HCT116 (cell line): ENCODE measurements around the gene C17orf67. TPM values are rescaled to one million over a fixed set of nuclear protein-coding genes. Genes with fewer than 3 reads are reported as not detected.

Experiments
- ATAC-seq: fragments of 200-7000 bp; cut with Tn5 transposase; 2 replicates; pipeline ENCODE4 v1.9.1; 2020; ENCODE audit warnings: mild to moderate bottlenecking, moderate library complexity
- Bru-seq: library from RNA; stranded (reverse); fragments of 400-500 nt; gene quantifications from one replicate; lab custom pipeline; 2021; lab: Mats Ljungman, UMichigan
- BruChase-seq, 2 experiments: library from RNA; stranded (reverse); fragments of 400-500 nt; gene quantifications; one replicate each; lab custom pipeline; 2021; lab: Mats Ljungman, UMichigan
- BruUV-seq: library from RNA; stranded (reverse); fragments of 400-500 nt; replicated peaks from 2 replicates; lab custom pipeline; 2021; lab: Mats Ljungman, UMichigan
- CTCF ChIA-PET: fragments of 300-600 bp; sonication (Branson Sonifier 250); formaldehyde crosslinking; loops from one replicate; lab custom pipeline; 2021; ENCODE audit warnings: antibody characterized with exemption; lab: Charles Lee
- POLR2A ChIA-PET: fragments of 300-600, 350-600 bp; sonication (Branson Sonifier 250); formaldehyde crosslinking; loops from one replicate; lab custom pipeline; 2021; ENCODE audit warnings: antibody characterized with exemption; lab: Charles Lee
- RAD21 ChIA-PET, 2 experiments: fragments of 300-600 bp; sonication (Branson Sonifier 250); formaldehyde crosslinking; loops; one replicate each; lab custom pipeline; 2023; ENCODE audit warnings: low total read pairs in 2 of 2; ENCODE audit not compliant: uncharacterized antibody in 2 of 2, unreplicated experiment in 2 of 2, low non-redundant PET in 1 of 2; lab: Charles Lee
- DNase-seq: peaks from one replicate; pipeline ENCODE4 v3.0.0-alpha.2; 2010; ENCODE audit warnings: low read depth, low spot score
- H2AFZ ChIP-seq: fragments of 200-600 bp; shearing (Covaris generic), sonication (generic); 2 replicates; pipeline ENCODE4 v1.6.1; 2017; ENCODE audit warnings: low read depth, mixed run types, mixed read lengths, antibody characterized with exemption, low read length; ENCODE audit not compliant: poor library complexity, severe bottlenecking
- H3K27ac ChIP-seq: 2 replicates; pipeline ENCODE4 v1.5.1; 2012; ENCODE audit warnings: low read depth, low read length
- H3K27me3 ChIP-seq: fragments of 200-600 bp; sonication (generic); 2 replicates; pipeline ENCODE4 v1.6.1; 2016; ENCODE audit warnings: mixed run types, low read length, mixed read lengths; ENCODE audit not compliant: insufficient read depth
- H3K36me3 ChIP-seq, 2 experiments: fragments of 200-500 bp in 1 of 2; fragments of 200-600 bp in 1 of 2; sonication (Bioruptor generic) in 1 of 2; sonication (generic) in 1 of 2; 2 replicates each; pipeline versions ENCODE4 v1.5.1 to v1.6.1; 2014 to 2016; ENCODE audit warnings: low read length in 2 of 2, inconsistent platforms in 1 of 2, mixed read lengths in 1 of 2, mixed run types in 1 of 2; ENCODE audit not compliant: insufficient read depth in 2 of 2, control insufficient read depth in 1 of 2
- H3K4me1 ChIP-seq, 2 experiments: fragments of 200-600 bp in 1 of 2; sonication (generic) in 1 of 2; 2 replicates each; pipeline versions ENCODE4 v1.5.1 to v1.6.1; 2012 to 2017; ENCODE audit warnings: low read length in 2 of 2, inconsistent platforms in 1 of 2, mild to moderate bottlenecking in 1 of 2, mixed read lengths in 1 of 2, mixed run types in 1 of 2, moderate library complexity in 1 of 2; ENCODE audit not compliant: insufficient read depth in 2 of 2, control insufficient read depth in 1 of 2
- H3K4me2 ChIP-seq: fragments of 200-600 bp; sonication (generic); 2 replicates; pipeline ENCODE4 v1.6.1; 2017; ENCODE audit warnings: mixed run types, low read length, mixed read lengths
- H3K4me3 ChIP-seq, 2 experiments: fragments of 200-600 bp in 1 of 2; sonication (generic) in 1 of 2; replicated peaks in 1 of 2; 2 replicates each; pipeline ENCODE4 v1.5.1; 2011 to 2016; ENCODE audit warnings: low read length in 2 of 2, control low read depth in 1 of 2, low read depth in 1 of 2, mild to moderate bottlenecking in 1 of 2, mixed read lengths in 1 of 2, mixed run types in 1 of 2
- H3K79me2 ChIP-seq: fragments of 200-600 bp; sonication (generic); 2 replicates; pipeline ENCODE4 v1.6.1; 2017; ENCODE audit warnings: mild to moderate bottlenecking, mixed run types, low read length, moderate library complexity, mixed read lengths; ENCODE audit not compliant: insufficient read depth
- H3K9ac ChIP-seq: fragments of 200-600 bp; sonication (generic); 2 replicates; pipeline ENCODE4 v1.6.1; 2016; ENCODE audit warnings: low read length, mixed read lengths
- H3K9me2 ChIP-seq: fragments of 200-600 bp; sonication (generic), shearing (Covaris generic); 2 replicates; pipeline ENCODE4 v1.6.1; 2017; ENCODE audit warnings: mixed run types, mild to moderate bottlenecking, moderate library complexity; ENCODE audit not compliant: insufficient read depth
- H3K9me3 ChIP-seq, 2 experiments: fragments of 200-500 bp in 1 of 2; fragments of 200-600 bp in 1 of 2; sonication (Bioruptor generic) in 1 of 2; sonication (generic) in 1 of 2; 2 replicates each; pipeline ENCODE4 v1.6.1; 2014 to 2017; ENCODE audit warnings: low read length in 2 of 2, mixed read lengths in 2 of 2, inconsistent platforms in 1 of 2, low read depth in 1 of 2, mild to moderate bottlenecking in 1 of 2, mixed run types in 1 of 2, moderate library complexity in 1 of 2; ENCODE audit not compliant: control insufficient read depth in 1 of 2, insufficient read depth in 1 of 2
- H4K20me1 ChIP-seq: fragments of 200-600 bp; sonication (generic), shearing (Covaris generic); 2 replicates; pipeline ENCODE4 v1.6.1; 2017; ENCODE audit warnings: mixed run types, mild to moderate bottlenecking, moderate library complexity; ENCODE audit not compliant: insufficient read depth
- CBX3 ChIP-seq: IDR thresholded peaks from 2 replicates; pipeline ENCODE4 v1.6.1; 2012; ENCODE audit warnings: low read depth
- EZH2phosphoT487 ChIP-seq: fragments of 200-600 bp; IDR thresholded peaks from 2 replicates; pipeline ENCODE4 v1.6.1; 2018; ENCODE audit warnings: antibody characterized with exemption, borderline replicate concordance
- JUND ChIP-seq: IDR thresholded peaks from 2 replicates; pipeline ENCODE4 v1.6.1; 2012
- MAX ChIP-seq: IDR thresholded peaks from 2 replicates; pipeline ENCODE4 v1.6.1; 2012
- POLR2AphosphoS5 ChIP-seq: IDR thresholded peaks from 2 replicates; pipeline ENCODE4 v1.6.1; 2011; ENCODE audit warnings: mild to moderate bottlenecking, low read depth, low read length, moderate library complexity
- SP1 ChIP-seq: IDR thresholded peaks from 2 replicates; pipeline ENCODE4 v1.6.1; 2012; ENCODE audit warnings: low read depth
- YY1 ChIP-seq: IDR thresholded peaks from 2 replicates; pipeline ENCODE4 v1.6.1; 2011; ENCODE audit warnings: low read length, low read depth, moderate library complexity, mild to moderate bottlenecking; ENCODE audit not compliant: insufficient replicate concordance; ENCODE audit errors: extremely low read depth
- ZFX ChIP-seq: fragments of 450-650 bp; IDR thresholded peaks from 2 replicates; pipeline ENCODE4 v1.6.1; 2017
- intact Hi-C: fragments of 100-400 bp; cut with micrococcal nuclease; formaldehyde crosslinking; loops from 2 replicates; pipeline ENCODE4 v1.10.0; 2022
- long read RNA-seq: library from polyadenylated mRNA; unstranded; transcript quantifications from one replicate; pipeline ENCODE4 v2.0.0, GENCODE V29; 2021; ENCODE audit not compliant: unreplicated experiment
- polyA plus RNA-seq: library from polyadenylated mRNA; unstranded; fragments of >200 nt; gene quantifications from 2 replicates; pipeline ENCODE4 v1.2.1, GENCODE V29; 2012; ENCODE audit warnings: missing spikeins
- total RNA-seq: library from RNA; stranded (reverse); gene quantifications from one replicate; pipeline ENCODE4 v1.2.1, GENCODE V29; 2021; ENCODE audit not compliant: unreplicated experiment
- TF ChIP-seq, protein P1 (sequence below), 3 experiments: fragments of 200-600 bp in 1 of 3; sonication (generic) in 1 of 3; IDR thresholded peaks in 2 of 3; conservative IDR thresholded peaks in 1 of 3; 2 replicates each; pipeline ENCODE4 v1.5.1; 2012 to 2017; ENCODE audit warnings: low read depth in 2 of 3, low read length in 2 of 3, antibody characterized with exemption in 1 of 3, borderline replicate concordance in 1 of 3, control low read depth in 1 of 3, mild to moderate bottlenecking in 1 of 3, mixed read lengths in 1 of 3, mixed run types in 1 of 3, moderate library complexity in 1 of 3; ENCODE audit not compliant: insufficient read depth in 1 of 3
- TF ChIP-seq, protein P2 (sequence below): IDR thresholded peaks from 2 replicates; pipeline ENCODE4 v1.6.1; 2012; ENCODE audit warnings: low read depth

Gene C17orf67
- total RNA-seq (0.84 TPM), Bru-seq, nascent RNA (percentile 42 among the genes with signal in this experiment), BruChase-seq, experiment 1, labeled RNA remaining after a 6-hour chase (percentile 44 among the genes with signal in this experiment), BruChase-seq, experiment 2, labeled RNA remaining after a 2-hour chase (percentile 43 among the genes with signal in this experiment)
- polyA plus RNA-seq, result 0.53 and 0.59 TPM in 2 replicates
- long read RNA-seq, partial matches to known transcripts, result 1 of 8 reads
- long read RNA-seq, other reads (novel, unspliced or antisense), result 7 of 8 reads

GRCh38 chr17:56833809-56834379 is at the start of gene C17orf67, which contains the start of gene DGKE:
TSS of gene C17orf67 (minus strand) at chr17:56833920. CDS start at chr17:56815810, 18,110 bp downstream.
TSS of gene DGKE (plus strand) at chr17:56834151. CDS start at chr17:56834796, 645 bp downstream.
- Histone ChIP-seq H3K4me3 (peak within 1 kb of the TSS; percentile 63 to 65), H2AFZ (peak within 1 kb of the TSS; percentile 69), H3K79me2 (no peaks in the 10 kb centered on the region), H3K9ac (peak within 1 kb of the TSS; percentile 65), H3K36me3 (no peaks in the 10 kb centered on the region), H4K20me1 (no peaks in the 10 kb centered on the region), H3K4me2 (peak within 1 kb of the TSS; percentile 83), H3K27me3 (no peaks in the 10 kb centered on the region), H3K27ac (peak within 1 kb of the TSS; percentile 74), H3K4me1 (peaks cover 9 to 21% of the 10 kb centered on the region in 2 experiments), H3K9me3 (no peaks in the 10 kb centered on the region), H3K9me2 (no peaks in the 10 kb centered on the region)
- DNase-seq, result peak; percentile 88
- ChIA-PET POLR2A (interaction anchor here (1.0 to 1.4 kb wide), 3 partner anchors 14 to 80 kb away, joined by 3 to 4 read pairs (median 4); partner anchors contain the start of gene TRIM25), CTCF (interaction anchor here (1.8 kb wide), 1 partner anchor 15 kb away, joined by 11 read pairs; no protein-coding TSS in a partner anchor), RAD21 (interaction anchor here in 1 of 2 experiments (0.6 kb wide), 1 partner anchor 240 kb away, joined by 5 read pairs; no protein-coding TSS in a partner anchor)
- intact Hi-C loops, result loop anchor here (1.0 to 10.0 kb wide), 2 partner anchors 80 to 251 kb away; partner anchors contain the start of genes AKAP1 and TRIM25
- peak; percentile 96 for ATAC-seq
- 0 out of 2 replicates have a peak, but pooled peaks have one; percentile 16 for TF ChIP-seq SP1
- no peak for TF ChIP-seq EZH2phosphoT487
- peak; percentile 47; the same call in 1 of the 2 replicates for TF ChIP-seq ZFX
- no peak for TF ChIP-seq JUND
- peak; percentile 13 for TF ChIP-seq POLR2AphosphoS5
- peak; percentile 91 for TF ChIP-seq MAX
- BruUV-seq, result no TSS peak

- no peaks in the 10 kb centered on the region for H4K20me1 ChIP-seq
- no peaks in the 10 kb centered on the region for H3K9me2 ChIP-seq
- H3K27ac ChIP-seq, result no peak overlapping the region
- no peak overlapping the region for H3K4me2 ChIP-seq
- H3K36me3 ChIP-seq, result no peaks in the 10 kb centered on the region
- no peaks in the 10 kb centered on the region for H3K27me3 ChIP-seq
- H3K9me3 ChIP-seq, result 0 out of 4 replicates have a peak, but pooled peaks cover 0 to under 1% of the 10 kb centered on the region in 2 experiments
- CTCF ChIA-PET, result no interaction called here
- no peaks in the 10 kb centered on the region for H3K79me2 ChIP-seq
- H2AFZ ChIP-seq, result no peak overlapping the region
- intact Hi-C loops, result no loop called here
- no TSS peak for BruUV-seq
- no peak for ATAC-seq
- no peaks in the 10 kb centered on the region for H3K4me1 ChIP-seq
- H3K4me3 ChIP-seq, result no peak overlapping the region
- H3K9ac ChIP-seq, result no peak overlapping the region
- RAD21 ChIA-PET, result no interaction called here
- DNase-seq, result no peak
- POLR2A ChIA-PET, result no interaction called here
- TF ChIP-seq, protein P1, sequence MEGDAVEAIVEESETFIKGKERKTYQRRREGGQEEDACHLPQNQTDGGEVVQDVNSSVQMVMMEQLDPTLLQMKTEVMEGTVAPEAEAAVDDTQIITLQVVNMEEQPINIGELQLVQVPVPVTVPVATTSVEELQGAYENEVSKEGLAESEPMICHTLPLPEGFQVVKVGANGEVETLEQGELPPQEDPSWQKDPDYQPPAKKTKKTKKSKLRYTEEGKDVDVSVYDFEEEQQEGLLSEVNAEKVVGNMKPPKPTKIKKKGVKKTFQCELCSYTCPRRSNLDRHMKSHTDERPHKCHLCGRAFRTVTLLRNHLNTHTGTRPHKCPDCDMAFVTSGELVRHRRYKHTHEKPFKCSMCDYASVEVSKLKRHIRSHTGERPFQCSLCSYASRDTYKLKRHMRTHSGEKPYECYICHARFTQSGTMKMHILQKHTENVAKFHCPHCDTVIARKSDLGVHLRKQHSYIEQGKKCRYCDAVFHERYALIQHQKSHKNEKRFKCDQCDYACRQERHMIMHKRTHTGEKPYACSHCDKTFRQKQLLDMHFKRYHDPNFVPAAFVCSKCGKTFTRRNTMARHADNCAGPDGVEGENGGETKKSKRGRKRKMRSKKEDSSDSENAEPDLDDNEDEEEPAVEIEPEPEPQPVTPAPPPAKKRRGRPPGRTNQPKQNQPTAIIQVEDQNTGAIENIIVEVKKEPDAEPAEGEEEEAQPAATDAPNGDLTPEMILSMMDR (IDR thresholded peaks at IDR 0.05 in 2 of 3, conservative IDR thresholded peaks at IDR 0.05 in 1 of 3; ENCODE audit: borderline replicate concordance in 1 of 3, insufficient read depth in 1 of 3, low read depth in 2 of 3, low read length in 2 of 3), result no peak
- TF ChIP-seq CBX3 (no peak), POLR2AphosphoS5 (no peak), YY1 (no peak)
- TF ChIP-seq, protein P2, sequence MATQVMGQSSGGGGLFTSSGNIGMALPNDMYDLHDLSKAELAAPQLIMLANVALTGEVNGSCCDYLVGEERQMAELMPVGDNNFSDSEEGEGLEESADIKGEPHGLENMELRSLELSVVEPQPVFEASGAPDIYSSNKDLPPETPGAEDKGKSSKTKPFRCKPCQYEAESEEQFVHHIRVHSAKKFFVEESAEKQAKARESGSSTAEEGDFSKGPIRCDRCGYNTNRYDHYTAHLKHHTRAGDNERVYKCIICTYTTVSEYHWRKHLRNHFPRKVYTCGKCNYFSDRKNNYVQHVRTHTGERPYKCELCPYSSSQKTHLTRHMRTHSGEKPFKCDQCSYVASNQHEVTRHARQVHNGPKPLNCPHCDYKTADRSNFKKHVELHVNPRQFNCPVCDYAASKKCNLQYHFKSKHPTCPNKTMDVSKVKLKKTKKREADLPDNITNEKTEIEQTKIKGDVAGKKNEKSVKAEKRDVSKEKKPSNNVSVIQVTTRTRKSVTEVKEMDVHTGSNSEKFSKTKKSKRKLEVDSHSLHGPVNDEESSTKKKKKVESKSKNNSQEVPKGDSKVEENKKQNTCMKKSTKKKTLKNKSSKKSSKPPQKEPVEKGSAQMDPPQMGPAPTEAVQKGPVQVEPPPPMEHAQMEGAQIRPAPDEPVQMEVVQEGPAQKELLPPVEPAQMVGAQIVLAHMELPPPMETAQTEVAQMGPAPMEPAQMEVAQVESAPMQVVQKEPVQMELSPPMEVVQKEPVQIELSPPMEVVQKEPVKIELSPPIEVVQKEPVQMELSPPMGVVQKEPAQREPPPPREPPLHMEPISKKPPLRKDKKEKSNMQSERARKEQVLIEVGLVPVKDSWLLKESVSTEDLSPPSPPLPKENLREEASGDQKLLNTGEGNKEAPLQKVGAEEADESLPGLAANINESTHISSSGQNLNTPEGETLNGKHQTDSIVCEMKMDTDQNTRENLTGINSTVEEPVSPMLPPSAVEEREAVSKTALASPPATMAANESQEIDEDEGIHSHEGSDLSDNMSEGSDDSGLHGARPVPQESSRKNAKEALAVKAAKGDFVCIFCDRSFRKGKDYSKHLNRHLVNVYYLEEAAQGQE, result no peak
These were observed 48.1 kb upstream of the C17orf67 start for GRCh38 chr17:56881685-56882295.
